Measurements from ENCODE around the gene FMNL2.

The FMNL2 gene

DNA sequence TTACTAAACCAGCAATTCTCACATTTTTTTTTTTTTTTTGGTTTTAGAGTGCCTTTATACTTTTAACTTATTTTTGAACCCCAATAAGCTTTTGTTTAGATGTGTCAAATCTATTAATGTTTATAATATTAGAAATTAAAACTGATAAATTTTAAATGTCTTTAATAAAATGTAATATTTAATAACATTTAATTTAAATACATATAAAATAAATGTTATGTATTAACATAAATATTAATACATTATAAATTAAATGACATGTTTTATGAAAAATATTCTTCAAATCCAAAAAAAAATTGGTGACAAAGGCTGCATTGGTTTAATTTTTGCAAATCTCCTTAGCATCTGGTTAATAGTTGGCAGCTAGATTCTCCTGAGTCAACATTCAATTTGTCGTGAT is 218.5 kb downstream of the FMNL2 start:
- TF ChIP-seq, protein P1, sequence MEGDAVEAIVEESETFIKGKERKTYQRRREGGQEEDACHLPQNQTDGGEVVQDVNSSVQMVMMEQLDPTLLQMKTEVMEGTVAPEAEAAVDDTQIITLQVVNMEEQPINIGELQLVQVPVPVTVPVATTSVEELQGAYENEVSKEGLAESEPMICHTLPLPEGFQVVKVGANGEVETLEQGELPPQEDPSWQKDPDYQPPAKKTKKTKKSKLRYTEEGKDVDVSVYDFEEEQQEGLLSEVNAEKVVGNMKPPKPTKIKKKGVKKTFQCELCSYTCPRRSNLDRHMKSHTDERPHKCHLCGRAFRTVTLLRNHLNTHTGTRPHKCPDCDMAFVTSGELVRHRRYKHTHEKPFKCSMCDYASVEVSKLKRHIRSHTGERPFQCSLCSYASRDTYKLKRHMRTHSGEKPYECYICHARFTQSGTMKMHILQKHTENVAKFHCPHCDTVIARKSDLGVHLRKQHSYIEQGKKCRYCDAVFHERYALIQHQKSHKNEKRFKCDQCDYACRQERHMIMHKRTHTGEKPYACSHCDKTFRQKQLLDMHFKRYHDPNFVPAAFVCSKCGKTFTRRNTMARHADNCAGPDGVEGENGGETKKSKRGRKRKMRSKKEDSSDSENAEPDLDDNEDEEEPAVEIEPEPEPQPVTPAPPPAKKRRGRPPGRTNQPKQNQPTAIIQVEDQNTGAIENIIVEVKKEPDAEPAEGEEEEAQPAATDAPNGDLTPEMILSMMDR (IDR thresholded peaks at IDR 0.05; ENCODE audit: control insufficient read depth, extremely low read depth, insufficient read depth) = no peak
- no peak overlapping the region for H3K4me3 ChIP-seq (ENCODE audit: low read depth, low read length)
- DNase-seq (ENCODE audit: low read depth) = no peak

- TF ChIP-seq, protein P1 (IDR thresholded peaks at IDR 0.05; ENCODE audit: control insufficient read depth, extremely low read depth, insufficient read depth) = no peak
- no peak for DNase-seq (ENCODE audit: low read depth)
- no peak overlapping the region for H3K4me3 ChIP-seq (ENCODE audit: low read depth, low read length)
Observed at GRCh38 chr2:152555048-152555447, 220.1 kb downstream of the FMNL2 start.

- TF ChIP-seq, protein P1 (IDR thresholded peaks at IDR 0.05; ENCODE audit: control insufficient read depth, extremely low read depth, insufficient read depth) = no peak
- no peak for DNase-seq (ENCODE audit: low read depth)
- no peak overlapping the region for H3K4me3 ChIP-seq (ENCODE audit: low read depth, low read length)
Observed at GRCh38 chr2:152556506-152556905, 221.5 kb downstream of the FMNL2 start.

- TF ChIP-seq, protein P1 (IDR thresholded peaks at IDR 0.05; ENCODE audit: control insufficient read depth, extremely low read depth, insufficient read depth) = no peak
- no peak overlapping the region for H3K4me3 ChIP-seq (ENCODE audit: low read depth, low read length)
- DNase-seq (ENCODE audit: low read depth) = no peak
Observed at GRCh38 chr2:152557273-152557888, 222.4 kb downstream of the FMNL2 start.

GRCh38 chr2:152558158-152558984 is 223.4 kb downstream of the FMNL2 start:
- no peak overlapping the region for H3K4me3 ChIP-seq (ENCODE audit: low read depth, low read length)
- no peak for DNase-seq (ENCODE audit: low read depth)
- TF ChIP-seq, protein P1 (IDR thresholded peaks at IDR 0.05; ENCODE audit: control insufficient read depth, extremely low read depth, insufficient read depth) = no peak

DNA sequence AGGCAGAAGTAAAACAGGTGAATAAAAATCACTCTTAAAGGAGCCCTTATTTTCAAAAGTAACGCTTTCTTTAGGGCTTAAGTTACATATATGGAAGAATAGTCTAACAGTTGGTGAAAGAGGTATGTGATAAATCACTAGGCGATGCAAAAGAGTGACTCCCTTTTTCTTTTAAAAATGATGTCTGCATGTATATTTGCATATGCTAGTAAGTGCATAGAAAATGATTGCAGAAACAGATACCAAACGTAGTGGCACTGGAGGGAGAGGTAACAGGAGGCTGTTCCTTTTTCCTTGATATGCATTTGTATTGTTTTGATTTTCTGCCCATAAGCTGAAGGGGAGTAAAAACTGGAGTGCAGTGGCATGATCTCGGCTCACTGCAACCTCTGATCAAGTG is 224.0 kb downstream of the FMNL2 start:
- no peak for DNase-seq (ENCODE audit: low read depth)
- TF ChIP-seq, protein P1 (IDR thresholded peaks at IDR 0.05; ENCODE audit: control insufficient read depth, extremely low read depth, insufficient read depth) = no peak
- no peak overlapping the region for H3K4me3 ChIP-seq (ENCODE audit: low read depth, low read length)

Measured in LNCaP clone FGC (cell line).